ENCODE measurements around the gene KIAA1549.

KIAA1549 gene

GRCh38 chr7:138898802-138899201 lies 82.4 kb downstream of the KIAA1549 start (continued):
- TF ChIP-seq PRDM10 (tag by site-specific recombination; IDR thresholded peaks at IDR 0.05) (no peak), REPIN1 (tag by site-specific recombination; IDR thresholded peaks at IDR 0.05; ENCODE audit: low read depth) (no peak), ZNF23 (tag by site-specific recombination; IDR thresholded peaks at IDR 0.05; ENCODE audit: borderline replicate concordance) (no peak), ZNF768 (tag by site-specific recombination; IDR thresholded peaks at IDR 0.05) (no peak), ZNF610 (tag by site-specific recombination; IDR thresholded peaks at IDR 0.05; ENCODE audit: borderline replicate concordance) (no peak)

GRCh38 chr7:138898255-138898654 lies 82.9 kb downstream of the KIAA1549 start:
- POLR2A ChIA-PET, result no interaction called here
- Histone ChIP-seq H3K9me3 (ENCODE audit: control insufficient read depth, insufficient read depth, low read depth, low read length) (no peaks in the 10 kb centered on the region), H3K4me1 (ENCODE audit: control insufficient read depth, insufficient read depth, low read length) (no peaks in the 10 kb centered on the region), H3K27ac (ENCODE audit: extremely low read depth, low read depth, low read length) (no peak overlapping the region), H3K4me3 (ENCODE audit: low read depth, low read length) (no peak overlapping the region), H3K36me3 (ENCODE audit: control insufficient read depth in 2 of 2, insufficient read depth in 1 of 2, low read length in 2 of 2) (peaks cover 0 to 34% of the 10 kb centered on the region in 2 experiments; a peak in 2 of 3 replicates)
- CTCF ChIA-PET, result no interaction called here
- TF ChIP-seq ZNF768 (tag by site-specific recombination; IDR thresholded peaks at IDR 0.05), result no peak
- TF ChIP-seq ZNF654 (tag by site-specific recombination; IDR thresholded peaks at IDR 0.05; ENCODE audit: low read depth), result no peak
- TF ChIP-seq ZNF280C (tag by site-specific recombination; IDR thresholded peaks at IDR 0.05), result no peak
- no peak for TF ChIP-seq ZNF148 (tag by site-specific recombination; IDR thresholded peaks at IDR 0.05; ENCODE audit: borderline replicate concordance)

DNA sequence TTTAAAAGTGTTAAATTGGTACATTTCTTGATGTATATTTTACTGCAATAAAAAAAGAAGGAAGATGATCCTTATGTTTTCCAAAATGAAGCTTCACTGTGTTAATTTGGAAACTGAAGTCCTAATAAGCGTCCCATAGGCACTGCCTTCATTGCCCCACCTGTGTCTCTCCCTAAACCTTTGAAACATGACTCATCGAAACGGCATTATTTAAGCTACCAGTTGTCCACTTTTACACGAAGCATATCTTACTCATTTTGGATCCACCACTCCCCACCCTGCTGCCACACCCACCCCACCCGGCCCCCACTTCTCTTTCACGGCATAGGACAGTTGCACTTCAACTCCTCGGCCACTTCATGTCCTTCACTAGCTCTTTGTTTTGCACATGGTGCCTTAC lies 85.5 kb downstream of the KIAA1549 start:
- no peaks in the 10 kb centered on the region for H3K9me3 ChIP-seq (ENCODE audit: control insufficient read depth, insufficient read depth, low read depth, low read length)
- H3K4me3 ChIP-seq (ENCODE audit: low read depth, low read length), result no peak overlapping the region
- CTCF ChIA-PET, result interaction anchor here (2.0 kb wide), 1 partner anchor 9 kb away, joined by 14 read pairs; no protein-coding TSS in a partner anchor
- TF ChIP-seq KLF17 (tag by site-specific recombination; IDR thresholded peaks at IDR 0.05), result peak; percentile 85
- TF ChIP-seq KLF1 (tag by site-specific recombination; IDR thresholded peaks at IDR 0.05), result peak; percentile 70
- no peak for TF ChIP-seq ZNF621 (tag by site-specific recombination; IDR thresholded peaks at IDR 0.05)
- POLR2A ChIA-PET, result no interaction called here
- H3K36me3 ChIP-seq (ENCODE audit: control insufficient read depth in 2 of 2, insufficient read depth in 1 of 2, low read length in 2 of 2), result peaks cover 0 to 31% of the 10 kb centered on the region in 2 experiments; a peak in 2 of 3 replicates
- H3K27ac ChIP-seq (ENCODE audit: extremely low read depth, low read depth, low read length), result no peak overlapping the region
- H3K4me1 ChIP-seq (ENCODE audit: control insufficient read depth, insufficient read depth, low read length), result peaks cover 16% of the 10 kb centered on the region
